Measurements from ENCODE around the gene TMEM182. TPM values are rescaled to one million over a fixed set of nuclear protein-coding genes. Genes with fewer than 3 reads are reported as not detected.

Gene TMEM182
- total RNA-seq, 1 experiment from 2014 or later, result 13.7 TPM

DNA sequence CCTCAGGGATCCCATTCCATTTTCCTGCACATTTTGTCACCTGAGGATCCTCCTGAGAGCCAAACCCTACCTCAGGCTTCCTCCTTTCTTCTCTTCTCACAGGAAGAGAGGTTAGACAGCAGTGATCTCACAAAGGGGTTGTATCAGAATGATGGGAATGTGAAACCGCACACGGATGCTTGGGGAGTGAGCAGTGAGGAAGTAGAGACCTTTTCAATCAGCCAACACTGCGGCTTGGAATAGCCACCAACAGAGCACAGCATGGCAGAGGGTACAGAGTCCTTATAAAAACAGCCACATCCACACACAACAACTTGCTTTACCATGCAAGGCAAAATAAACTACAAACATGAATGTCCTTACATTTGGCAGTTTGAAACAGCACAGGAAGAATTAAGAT is 8.7 kb downstream of the TMEM182 start:
- Histone ChIP-seq H3K79me2 (ENCODE audit: low read depth) (no peaks in the 10 kb centered on the region), H3K4me2 (no peak overlapping the region), H4K20me1 (ENCODE audit: insufficient read depth) (no peaks in the 10 kb centered on the region), H3F3A (ENCODE audit: insufficient read depth, low read depth) (no peaks in the 10 kb centered on the region), H2AFZ (no peak overlapping the region), H3K36me3 (ENCODE audit: low read depth) (0 out of 2 replicates have a peak, but pooled peaks cover under 1% of the 10 kb centered on the region), H3K27ac (no peak overlapping the region), H3K27me3 (ENCODE audit: insufficient read depth, low read depth) (no peaks in the 10 kb centered on the region), H3K4me1 (replicated peaks; ENCODE audit: insufficient read depth) (no peaks in the 10 kb centered on the region), H3K9me3 (ENCODE audit: insufficient read depth, low read depth) (no peaks in the 10 kb centered on the region), H3K9me2 (ENCODE audit: insufficient read depth) (no peaks in the 10 kb centered on the region), H3K4me3 (no peak overlapping the region)
- no peak for TF ChIP-seq EZH2 (IDR thresholded peaks at IDR 0.05; ENCODE audit: low read depth)
- TF ChIP-seq, protein P1, sequence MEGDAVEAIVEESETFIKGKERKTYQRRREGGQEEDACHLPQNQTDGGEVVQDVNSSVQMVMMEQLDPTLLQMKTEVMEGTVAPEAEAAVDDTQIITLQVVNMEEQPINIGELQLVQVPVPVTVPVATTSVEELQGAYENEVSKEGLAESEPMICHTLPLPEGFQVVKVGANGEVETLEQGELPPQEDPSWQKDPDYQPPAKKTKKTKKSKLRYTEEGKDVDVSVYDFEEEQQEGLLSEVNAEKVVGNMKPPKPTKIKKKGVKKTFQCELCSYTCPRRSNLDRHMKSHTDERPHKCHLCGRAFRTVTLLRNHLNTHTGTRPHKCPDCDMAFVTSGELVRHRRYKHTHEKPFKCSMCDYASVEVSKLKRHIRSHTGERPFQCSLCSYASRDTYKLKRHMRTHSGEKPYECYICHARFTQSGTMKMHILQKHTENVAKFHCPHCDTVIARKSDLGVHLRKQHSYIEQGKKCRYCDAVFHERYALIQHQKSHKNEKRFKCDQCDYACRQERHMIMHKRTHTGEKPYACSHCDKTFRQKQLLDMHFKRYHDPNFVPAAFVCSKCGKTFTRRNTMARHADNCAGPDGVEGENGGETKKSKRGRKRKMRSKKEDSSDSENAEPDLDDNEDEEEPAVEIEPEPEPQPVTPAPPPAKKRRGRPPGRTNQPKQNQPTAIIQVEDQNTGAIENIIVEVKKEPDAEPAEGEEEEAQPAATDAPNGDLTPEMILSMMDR (conservative IDR thresholded peaks at IDR 0.05), result no peak
- no TSS peak for BruUV-seq (replicated peaks)
- POLR2A ChIA-PET (ENCODE audit: unreplicated experiment), result no interaction called here
- intact Hi-C loops (cut with micrococcal nuclease; ENCODE audit: unreplicated experiment), result no loop called here
- DNase-seq, result no peak
- CTCF ChIA-PET, result no interaction called here

DNA sequence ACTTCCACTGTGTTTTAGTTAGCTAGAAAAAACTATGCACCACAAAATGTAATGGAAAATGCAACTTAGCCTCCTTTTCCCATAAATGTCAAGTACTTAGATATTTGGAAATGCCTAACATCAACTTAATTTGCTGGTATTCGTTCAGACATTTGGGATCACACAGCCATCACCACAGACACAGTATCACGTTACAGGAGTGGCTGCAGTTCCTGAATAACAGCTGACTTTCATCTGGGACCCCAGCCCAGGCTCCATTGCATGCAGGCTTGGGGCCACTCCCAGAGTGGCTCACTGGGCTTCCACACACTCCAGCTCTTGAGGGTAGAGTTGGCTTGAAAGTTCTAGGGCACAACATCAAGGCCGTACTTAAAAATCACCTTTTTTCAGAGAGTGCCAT is 9.3 kb downstream of the TMEM182 start:
- H3K36me3 ChIP-seq (ENCODE audit: low read depth), result no peaks in the 10 kb centered on the region
- no peaks in the 10 kb centered on the region for H3K4me1 ChIP-seq (replicated peaks; ENCODE audit: insufficient read depth)
- POLR2A ChIA-PET (ENCODE audit: unreplicated experiment), result no interaction called here
- H4K20me1 ChIP-seq (ENCODE audit: insufficient read depth), result no peaks in the 10 kb centered on the region
- H3K27me3 ChIP-seq (ENCODE audit: insufficient read depth, low read depth), result no peaks in the 10 kb centered on the region
- no peaks in the 10 kb centered on the region for H3F3A ChIP-seq (ENCODE audit: insufficient read depth, low read depth)
- intact Hi-C loops (cut with micrococcal nuclease; ENCODE audit: unreplicated experiment), result no loop called here
- H3K4me2 ChIP-seq, result no peak overlapping the region
- H3K9me2 ChIP-seq (ENCODE audit: insufficient read depth), result no peaks in the 10 kb centered on the region
- no peak for TF ChIP-seq EZH2 (IDR thresholded peaks at IDR 0.05; ENCODE audit: low read depth)
- TF ChIP-seq, protein P1 (conservative IDR thresholded peaks at IDR 0.05), result no peak
- H2AFZ ChIP-seq, result no peak overlapping the region
- no TSS peak for BruUV-seq (replicated peaks)
- CTCF ChIA-PET, result no interaction called here
- no peaks in the 10 kb centered on the region for H3K79me2 ChIP-seq (ENCODE audit: low read depth)
- no peak overlapping the region for H3K27ac ChIP-seq
- no peaks in the 10 kb centered on the region for H3K9me3 ChIP-seq (ENCODE audit: insufficient read depth, low read depth)
- no peak for DNase-seq
- H3K4me3 ChIP-seq, result no peak overlapping the region

DNA sequence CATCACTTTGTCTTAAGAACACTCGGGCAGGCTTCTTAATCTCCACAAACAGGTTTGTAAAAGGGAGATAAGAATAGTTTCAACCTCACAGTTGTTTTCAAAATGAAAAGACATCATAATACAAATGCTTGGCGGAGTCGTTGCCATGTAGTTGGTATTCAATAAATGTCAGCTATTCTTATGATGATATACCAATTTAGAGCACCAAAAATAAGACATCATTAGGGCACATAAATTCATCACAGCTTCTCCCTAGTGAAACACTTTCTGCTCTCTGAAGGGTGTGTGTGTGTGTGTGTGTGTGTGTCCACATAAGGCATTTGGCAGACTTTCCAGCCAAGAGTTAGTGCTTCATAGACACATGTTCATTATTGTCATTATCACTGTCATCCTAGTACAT is 10.8 kb downstream of the TMEM182 start:
- no peak for TF ChIP-seq EZH2 (IDR thresholded peaks at IDR 0.05; ENCODE audit: low read depth)
- TF ChIP-seq, protein P1 (conservative IDR thresholded peaks at IDR 0.05), result no peak
- no peaks in the 10 kb centered on the region for H3K79me2 ChIP-seq (ENCODE audit: low read depth)
- H3K4me3 ChIP-seq, result no peak overlapping the region
- H3K9me2 ChIP-seq (ENCODE audit: insufficient read depth), result no peaks in the 10 kb centered on the region
- no TSS peak for BruUV-seq (replicated peaks)
- H3F3A ChIP-seq (ENCODE audit: insufficient read depth, low read depth), result no peaks in the 10 kb centered on the region
- H3K27me3 ChIP-seq (ENCODE audit: insufficient read depth, low read depth), result no peaks in the 10 kb centered on the region
- no peaks in the 10 kb centered on the region for H4K20me1 ChIP-seq (ENCODE audit: insufficient read depth)
- intact Hi-C loops (cut with micrococcal nuclease; ENCODE audit: unreplicated experiment), result no loop called here
- POLR2A ChIA-PET (ENCODE audit: unreplicated experiment), result no interaction called here
- no peak for DNase-seq
- no peaks in the 10 kb centered on the region for H3K4me1 ChIP-seq (replicated peaks; ENCODE audit: insufficient read depth)
- H3K27ac ChIP-seq, result no peak overlapping the region
- H3K36me3 ChIP-seq (ENCODE audit: low read depth), result no peaks in the 10 kb centered on the region
- no peaks in the 10 kb centered on the region for H3K9me3 ChIP-seq (ENCODE audit: insufficient read depth, low read depth)
- CTCF ChIA-PET, result no interaction called here
- no peak overlapping the region for H3K4me2 ChIP-seq
- no peak overlapping the region for H2AFZ ChIP-seq

Measured in PC-9 (cell line).